Ishikawa (cell line): ENCODE measurements around the gene ACE.

ENCODE experiments used
- CEBPB ChIP-seq: IDR thresholded peaks from 2 replicates; pipeline ENCODE4 v1.6.1; 2012
- CREB1 ChIP-seq: IDR thresholded peaks from 2 replicates; pipeline ENCODE4 v1.6.1; 2012; ENCODE audit warnings: low read depth
- EGR1 ChIP-seq: IDR thresholded peaks from 2 replicates; pipeline ENCODE4 v1.6.1; 2012
- EP300 ChIP-seq: IDR thresholded peaks from 2 replicates; pipeline ENCODE4 v1.6.1; 2012; ENCODE audit warnings: borderline replicate concordance
- FOXM1 ChIP-seq: IDR thresholded peaks from 2 replicates; pipeline ENCODE4 v1.6.1; 2012; ENCODE audit warnings: low read depth, borderline replicate concordance
- MAX ChIP-seq: IDR thresholded peaks from 2 replicates; pipeline ENCODE4 v1.6.1; 2012
- NFIC ChIP-seq: IDR thresholded peaks from 2 replicates; pipeline ENCODE4 v1.6.1; 2012
- RAD21 ChIP-seq: IDR thresholded peaks from 2 replicates; pipeline ENCODE4 v1.6.1; 2012; ENCODE audit warnings: low read depth
- REST ChIP-seq: IDR thresholded peaks from 2 replicates; pipeline ENCODE4 v1.6.1; 2012; ENCODE audit warnings: low read depth, mild to moderate bottlenecking
- TCF12 ChIP-seq: IDR thresholded peaks from 2 replicates; pipeline ENCODE4 v1.6.1; 2012; ENCODE audit warnings: low read depth
- TEAD4 ChIP-seq: IDR thresholded peaks from 2 replicates; pipeline ENCODE4 v1.6.1; 2012
- YY1 ChIP-seq: IDR thresholded peaks from 2 replicates; pipeline ENCODE4 v1.6.1; 2012; ENCODE audit warnings: low read depth
- ZBTB7A ChIP-seq: IDR thresholded peaks from 2 replicates; pipeline ENCODE4 v1.6.1; 2012; ENCODE audit warnings: low read depth

- TF ChIP-seq REST (no peak), FOXM1 (no peak), TCF12 (no peak), CREB1 (no peak), RAD21 (peak; percentile 87), EGR1 (no peak), MAX (no peak), CEBPB (no peak), ZBTB7A (no peak), NFIC (no peak), EP300 (no peak), YY1 (no peak), TEAD4 (peak; percentile 29; the same call in 1 of the 2 replicates)
Measured at GRCh38 chr17:63478814-63479494, 2.1 kb downstream of the ACE start.
